ENCODE data around the gene KIAA1671.

KIAA1671 gene

GRCh38 chr22:24994070-24994763 is 41.7 kb downstream of the KIAA1671 start:
- H3K4me3 ChIP-seq (ENCODE audit: low read depth, low read length): no peak overlapping the region
- no peak for TF ChIP-seq CTCF (IDR thresholded peaks at IDR 0.05; ENCODE audit: low read depth, low read length)
- in situ Hi-C loops (cut with HindIII; ENCODE audit: low sequenced_read_pairs): no loop called here
- peak; percentile 46 for DNase-seq (ENCODE audit: low read depth, low spot score)

GRCh38 chr22:24995649-24996180 is 43.2 kb downstream of the KIAA1671 start:
- TF ChIP-seq CTCF (IDR thresholded peaks at IDR 0.05; ENCODE audit: low read depth, low read length): no peak
- no peak for DNase-seq (ENCODE audit: low read depth, low spot score)
- in situ Hi-C loops (cut with HindIII; ENCODE audit: low sequenced_read_pairs): no loop called here
- no peak overlapping the region for H3K4me3 ChIP-seq (ENCODE audit: low read depth, low read length)

- TF ChIP-seq CTCF (IDR thresholded peaks at IDR 0.05; ENCODE audit: low read depth, low read length): no peak
- H3K4me3 ChIP-seq (ENCODE audit: low read depth, low read length): no peak overlapping the region
- in situ Hi-C loops (cut with HindIII; ENCODE audit: low sequenced_read_pairs): no loop called here
- DNase-seq (ENCODE audit: low read depth, low spot score): peak; percentile 53
Measured at GRCh38 chr22:24996420-24996952, 44.0 kb downstream of the KIAA1671 start.

GRCh38 chr22:24997023-24997422 is 44.5 kb downstream of the KIAA1671 start:
- no peak for DNase-seq (ENCODE audit: low read depth, low spot score)
- TF ChIP-seq CTCF (IDR thresholded peaks at IDR 0.05; ENCODE audit: low read depth, low read length): no peak
- in situ Hi-C loops (cut with HindIII; ENCODE audit: low sequenced_read_pairs): no loop called here
- no peak overlapping the region for H3K4me3 ChIP-seq (ENCODE audit: low read depth, low read length)

- no peak for TF ChIP-seq CTCF (IDR thresholded peaks at IDR 0.05; ENCODE audit: low read depth, low read length)
- in situ Hi-C loops (cut with HindIII; ENCODE audit: low sequenced_read_pairs): no loop called here
- DNase-seq (ENCODE audit: low read depth, low spot score): no peak
- H3K4me3 ChIP-seq (ENCODE audit: low read depth, low read length): no peak overlapping the region
Measured at GRCh38 chr22:25000686-25001085, 48.2 kb downstream of the KIAA1671 start.

GRCh38 chr22:25002241-25002985 is 49.9 kb downstream of the KIAA1671 start:
- TF ChIP-seq CTCF (IDR thresholded peaks at IDR 0.05; ENCODE audit: low read depth, low read length): no peak
- in situ Hi-C loops (cut with HindIII; ENCODE audit: low sequenced_read_pairs): no loop called here
- no peak overlapping the region for H3K4me3 ChIP-seq (ENCODE audit: low read depth, low read length)
- DNase-seq (ENCODE audit: low read depth, low spot score): no peak

All from astrocyte of the spinal cord (primary cell).